Stimulated activated CD4-positive, alpha-beta T cell treated with anti-CD3 and anti-CD28 coated beads, Interleukin-15, amount 100 ng/mL, for 24 hours (primary cell): ENCODE data around the gene LCN12.

ENCODE experiments used
- DNase-seq: peaks from one replicate; pipeline ENCODE4 v3.0.0-alpha.2; 2020

Gene LCN12

DNA sequence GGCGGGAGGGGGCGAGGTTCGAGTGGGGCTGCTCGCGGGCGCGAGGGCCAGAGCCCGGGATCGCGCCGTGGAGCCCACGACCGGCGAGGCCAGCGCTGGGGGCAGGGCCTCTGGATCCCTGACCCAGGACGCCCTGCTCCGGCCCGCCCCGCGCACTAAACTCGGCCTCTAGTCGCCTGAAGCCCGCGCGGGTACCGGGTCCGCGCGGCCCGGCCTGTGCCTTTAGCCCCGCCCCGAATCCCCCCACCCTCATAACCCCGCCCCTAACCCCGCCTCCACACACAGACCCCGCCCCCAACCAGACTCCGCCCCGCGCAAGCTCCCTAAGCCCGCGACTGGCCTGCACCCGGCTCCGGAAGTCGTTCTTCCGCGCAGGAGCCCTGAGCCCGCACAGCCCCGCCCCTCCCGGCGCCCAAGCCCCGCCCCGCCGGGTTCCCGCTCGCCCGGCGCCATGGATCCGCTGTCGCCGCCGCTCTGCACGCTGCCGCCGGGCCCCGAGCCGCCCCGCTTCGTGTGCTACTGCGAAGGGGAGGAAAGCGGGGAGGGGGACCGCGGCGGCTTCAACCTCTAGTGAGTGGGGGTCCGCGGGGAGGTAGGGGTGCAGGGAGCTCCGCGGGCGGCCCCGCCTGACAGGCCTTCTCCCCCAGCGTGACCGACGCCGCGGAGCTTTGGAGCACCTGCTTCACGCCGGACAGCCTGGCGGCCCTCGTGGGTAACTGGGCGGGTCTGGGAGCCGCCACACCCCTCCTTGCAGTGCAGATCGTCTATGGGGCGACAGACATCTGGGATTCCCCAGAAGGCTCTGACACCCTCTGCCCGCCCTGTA lies 40.1 kb downstream of the LCN12 start, which contains the start of gene PAXX:
Gene PAXX (plus strand): TSS at position 430 of the 826 bp plus-strand sequence. CDS start 22 bp downstream, at position 452.
- peak; percentile 97 for DNase-seq

GRCh38 chr9:136992819-136993369 lies 40.8 kb downstream of the LCN12 start:
- DNase-seq: no peak

DNA sequence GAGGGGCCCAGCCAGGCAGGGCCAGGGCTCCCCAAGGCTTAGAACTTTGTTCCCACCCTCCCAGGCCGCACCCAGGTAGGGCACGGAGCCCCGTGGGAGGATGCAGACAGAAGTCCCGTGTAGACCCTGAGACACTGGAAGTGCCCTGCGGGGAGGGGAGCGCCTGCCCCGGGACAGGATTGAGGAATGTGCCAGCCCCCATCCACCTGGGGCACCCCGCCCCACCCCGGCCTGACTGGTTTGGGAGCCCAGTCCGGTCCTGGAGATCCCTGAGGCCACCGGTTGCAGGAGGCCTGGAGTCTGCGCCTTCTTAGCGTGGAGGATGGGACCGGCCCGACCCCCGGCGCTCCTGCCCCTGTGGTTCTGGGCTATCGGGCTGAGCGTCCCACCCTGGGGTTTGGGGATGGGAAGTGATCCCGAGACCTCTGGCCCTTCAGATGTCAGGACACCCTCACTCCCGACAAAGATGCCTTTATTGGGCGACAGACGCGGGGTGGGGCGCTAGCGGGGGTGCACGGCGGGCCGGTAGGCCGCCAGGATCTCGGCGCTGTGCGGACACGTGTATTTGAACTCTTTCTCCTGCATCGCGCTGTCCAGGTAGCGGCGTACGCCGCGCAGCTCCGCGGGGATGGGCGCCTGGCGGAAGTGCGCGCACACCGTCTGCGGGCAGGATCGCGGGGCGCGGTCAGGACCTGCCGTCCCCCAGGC lies 42.3 kb downstream of the LCN12 start:
- no peak for DNase-seq

DNA sequence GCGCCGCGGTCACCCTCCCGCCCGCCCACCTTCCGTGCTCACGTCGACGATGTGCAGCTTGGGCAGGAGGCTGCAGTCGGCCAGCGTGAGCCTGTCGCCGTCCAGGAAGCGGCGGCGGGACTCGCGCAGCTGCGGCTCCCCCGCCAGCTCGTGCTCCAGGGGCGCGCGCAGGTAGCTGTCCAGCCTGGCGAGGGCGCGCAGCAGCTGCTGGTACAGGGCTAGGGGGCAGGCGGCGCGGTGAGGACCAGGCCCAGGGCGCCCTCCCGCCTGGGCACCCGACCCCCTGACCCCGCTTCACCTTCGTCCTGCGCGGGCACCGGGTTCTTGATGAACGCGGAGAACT lies 42.8 kb downstream of the LCN12 start:
- DNase-seq: no peak

- no peak for DNase-seq
These were observed 43.3 kb downstream of the LCN12 start for GRCh38 chr9:136995362-136995761.

- DNase-seq: no peak
These were observed 43.8 kb downstream of the LCN12 start for GRCh38 chr9:136995772-136996311.

DNA sequence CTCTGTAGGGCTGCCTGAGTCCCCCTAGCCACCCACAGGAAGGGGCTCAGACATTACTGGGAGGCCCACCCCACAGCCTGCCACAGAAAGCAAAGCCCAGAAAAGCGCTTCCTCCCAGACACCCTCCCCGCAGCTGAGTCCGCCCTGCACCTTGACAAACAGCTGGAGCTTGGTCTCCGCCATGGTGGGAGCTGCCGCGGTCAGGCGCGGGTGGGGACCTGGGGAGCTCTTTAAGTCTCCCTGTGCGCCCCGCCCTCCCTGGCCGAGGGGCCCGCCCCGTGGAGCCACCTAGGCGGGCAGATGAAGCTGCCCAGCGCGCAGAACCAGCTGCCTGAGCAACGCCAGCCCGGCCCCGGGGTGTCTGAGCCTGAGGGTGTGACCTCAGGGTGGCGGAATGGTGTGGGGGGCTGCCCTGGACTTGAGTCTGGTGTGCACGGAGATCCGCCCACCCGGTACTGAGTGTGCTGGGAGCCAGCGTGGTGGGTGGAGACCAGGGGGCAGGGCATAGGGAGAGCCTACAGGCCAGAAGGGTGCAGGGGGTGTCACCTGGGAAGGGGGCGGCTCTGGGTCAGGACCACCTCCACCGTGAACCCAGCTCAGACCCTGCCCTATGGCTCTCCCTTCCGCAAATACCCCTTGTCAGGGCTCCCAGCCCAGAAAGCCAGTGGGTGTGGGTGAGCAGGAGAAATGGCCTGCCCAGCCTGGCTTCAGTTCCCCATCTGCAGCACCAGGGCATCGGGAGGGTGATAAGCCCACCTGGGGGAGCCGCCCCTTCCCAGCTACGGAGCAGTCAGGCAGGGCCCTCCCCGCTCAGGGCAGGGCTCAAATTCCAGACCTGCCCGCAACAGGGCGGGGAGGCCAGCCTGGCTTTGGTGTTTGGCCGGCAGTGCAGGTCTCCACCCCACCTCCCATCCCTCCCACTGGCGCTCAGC lies 44.6 kb downstream of the LCN12 start, which contains the start of gene CLIC3:
Gene CLIC3 (minus strand): TSS at position 208 of the 932 bp plus-strand sequence. CDS start 25 bp downstream, at position 183.
- peak; percentile 51 for DNase-seq

DNA sequence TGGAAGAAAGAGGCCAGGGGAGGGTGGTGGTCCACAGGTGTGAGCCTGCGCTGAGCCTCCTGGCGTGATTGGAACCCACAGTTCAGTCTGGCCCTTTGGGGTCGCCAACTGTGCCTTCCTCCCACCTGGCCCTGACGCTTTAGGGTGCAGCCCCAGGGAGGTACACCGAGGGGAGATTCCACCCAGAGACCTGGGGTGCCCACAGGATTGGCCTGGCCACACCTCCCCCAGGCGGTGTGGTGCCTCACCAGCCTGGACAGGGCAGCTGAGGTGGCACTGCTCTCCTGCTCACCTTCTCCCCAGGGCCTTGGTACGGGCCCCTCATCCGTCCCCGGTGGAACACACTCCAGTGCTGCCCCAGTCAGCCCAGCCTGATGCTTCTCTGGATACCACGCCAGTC lies 45.3 kb downstream of the LCN12 start:
- no peak for DNase-seq

DNA sequence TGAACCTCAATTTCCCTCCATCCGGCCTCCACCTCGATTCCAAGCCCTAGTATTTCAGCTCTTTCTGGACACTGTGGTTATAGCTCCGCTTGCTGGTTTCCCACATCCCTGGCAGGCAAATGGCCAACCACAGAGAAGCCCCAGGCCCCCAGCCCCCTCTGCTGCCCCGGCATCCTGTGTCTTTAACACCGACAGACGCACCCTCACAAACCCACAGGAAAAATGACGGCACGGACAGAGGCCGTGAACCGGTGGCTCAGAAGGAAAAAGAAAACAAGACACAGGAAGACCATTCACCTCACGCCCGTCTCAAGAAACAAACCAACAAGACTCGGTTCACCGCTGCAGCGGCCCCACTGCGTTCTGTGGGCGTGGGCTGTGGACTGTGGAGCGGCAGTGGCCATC lies 45.8 kb downstream of the LCN12 start:
- no peak for DNase-seq

DNA sequence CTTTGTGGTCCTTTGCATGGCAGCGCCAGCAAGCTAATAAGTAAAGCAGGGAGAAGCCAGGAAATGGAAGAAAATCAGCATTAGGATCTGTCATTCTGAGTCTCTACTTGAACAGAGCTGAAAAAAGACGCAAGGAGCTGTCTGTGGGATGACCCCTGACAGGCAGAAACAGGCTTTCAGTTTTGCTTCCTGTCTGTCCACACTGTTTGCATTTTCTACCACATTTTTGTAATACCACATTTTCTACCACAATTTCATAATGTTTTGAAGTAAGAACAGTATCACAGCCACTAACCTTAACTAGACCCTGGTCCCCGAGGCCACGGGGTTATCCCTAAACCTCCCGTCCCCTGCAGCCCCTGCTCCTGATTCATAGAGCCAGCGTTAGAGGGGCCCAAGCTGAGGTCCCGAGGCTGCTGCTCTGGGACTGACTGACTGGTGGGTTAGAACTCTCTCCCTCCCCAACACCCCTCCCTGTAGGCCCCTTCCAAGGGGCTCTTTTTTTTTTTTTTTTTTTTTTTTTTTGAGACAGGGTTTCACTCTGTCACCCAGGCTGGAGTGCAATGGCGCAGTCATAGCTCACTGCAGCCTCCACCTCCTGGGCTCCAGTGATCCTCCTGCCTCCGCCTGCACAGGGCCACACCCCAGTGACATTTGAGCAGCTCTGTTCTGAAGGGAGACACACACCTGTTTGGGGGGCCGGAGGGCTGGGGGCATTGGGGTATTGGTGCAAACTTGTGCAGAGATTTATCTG lies 48.3 kb downstream of the LCN12 start:
- DNase-seq: peak; percentile 37

- DNase-seq: no peak
These were observed 50.0 kb downstream of the LCN12 start for GRCh38 chr9:137001857-137002645.

- DNase-seq: no peak
These were observed 50.6 kb downstream of the LCN12 start for GRCh38 chr9:137002646-137003041.

GRCh38 chr9:137004285-137004684 lies 52.2 kb downstream of the LCN12 start:
- peak; percentile 26 for DNase-seq
